HCT116 (cell line): ENCODE measurements around the gene AK5. TPM values are rescaled to one million over a fixed set of nuclear protein-coding genes. Genes with fewer than 3 reads are reported as not detected.

Experiments
- ATAC-seq: fragments of 200-7000 bp; cut with Tn5 transposase; 2 replicates; pipeline ENCODE4 v1.9.1; 2020; ENCODE audit warnings: mild to moderate bottlenecking, moderate library complexity
- BruUV-seq: library from RNA; stranded (reverse); fragments of 400-500 nt; replicated peaks from 2 replicates; lab custom pipeline; 2021; lab: Mats Ljungman, UMichigan
- CTCF ChIA-PET: fragments of 300-600 bp; sonication (Branson Sonifier 250); formaldehyde crosslinking; loops from one replicate; lab custom pipeline; 2021; ENCODE audit warnings: antibody characterized with exemption; lab: Charles Lee
- POLR2A ChIA-PET: fragments of 300-600, 350-600 bp; sonication (Branson Sonifier 250); formaldehyde crosslinking; loops from one replicate; lab custom pipeline; 2021; ENCODE audit warnings: antibody characterized with exemption; lab: Charles Lee
- RAD21 ChIA-PET, 2 experiments: fragments of 300-600 bp; sonication (Branson Sonifier 250); formaldehyde crosslinking; loops; one replicate each; lab custom pipeline; 2023; ENCODE audit warnings: low total read pairs in 2 of 2; ENCODE audit not compliant: uncharacterized antibody in 2 of 2, unreplicated experiment in 2 of 2, low non-redundant PET in 1 of 2; lab: Charles Lee
- DNase-seq: peaks from one replicate; pipeline ENCODE4 v3.0.0-alpha.2; 2010; ENCODE audit warnings: low read depth, low spot score
- H2AFZ ChIP-seq: fragments of 200-600 bp; shearing (Covaris generic), sonication (generic); 2 replicates; pipeline ENCODE4 v1.6.1; 2017; ENCODE audit warnings: low read depth, mixed run types, mixed read lengths, antibody characterized with exemption, low read length; ENCODE audit not compliant: poor library complexity, severe bottlenecking
- H3K27ac ChIP-seq: 2 replicates; pipeline ENCODE4 v1.5.1; 2012; ENCODE audit warnings: low read depth, low read length
- H3K27me3 ChIP-seq: fragments of 200-600 bp; sonication (generic); 2 replicates; pipeline ENCODE4 v1.6.1; 2016; ENCODE audit warnings: mixed run types, low read length, mixed read lengths; ENCODE audit not compliant: insufficient read depth
- H3K36me3 ChIP-seq, 2 experiments: fragments of 200-500 bp in 1 of 2; fragments of 200-600 bp in 1 of 2; sonication (Bioruptor generic) in 1 of 2; sonication (generic) in 1 of 2; 2 replicates each; pipeline versions ENCODE4 v1.5.1 to v1.6.1; 2014 to 2016; ENCODE audit warnings: low read length in 2 of 2, inconsistent platforms in 1 of 2, mixed read lengths in 1 of 2, mixed run types in 1 of 2; ENCODE audit not compliant: insufficient read depth in 2 of 2, control insufficient read depth in 1 of 2
- H3K4me1 ChIP-seq, 2 experiments: fragments of 200-600 bp in 1 of 2; sonication (generic) in 1 of 2; 2 replicates each; pipeline versions ENCODE4 v1.5.1 to v1.6.1; 2012 to 2017; ENCODE audit warnings: low read length in 2 of 2, inconsistent platforms in 1 of 2, mild to moderate bottlenecking in 1 of 2, mixed read lengths in 1 of 2, mixed run types in 1 of 2, moderate library complexity in 1 of 2; ENCODE audit not compliant: insufficient read depth in 2 of 2, control insufficient read depth in 1 of 2
- H3K4me2 ChIP-seq: fragments of 200-600 bp; sonication (generic); 2 replicates; pipeline ENCODE4 v1.6.1; 2017; ENCODE audit warnings: mixed run types, low read length, mixed read lengths
- H3K4me3 ChIP-seq, 2 experiments: fragments of 200-600 bp in 1 of 2; sonication (generic) in 1 of 2; replicated peaks in 1 of 2; 2 replicates each; pipeline ENCODE4 v1.5.1; 2011 to 2016; ENCODE audit warnings: low read length in 2 of 2, control low read depth in 1 of 2, low read depth in 1 of 2, mild to moderate bottlenecking in 1 of 2, mixed read lengths in 1 of 2, mixed run types in 1 of 2
- H3K79me2 ChIP-seq: fragments of 200-600 bp; sonication (generic); 2 replicates; pipeline ENCODE4 v1.6.1; 2017; ENCODE audit warnings: mild to moderate bottlenecking, mixed run types, low read length, moderate library complexity, mixed read lengths; ENCODE audit not compliant: insufficient read depth
- H3K9ac ChIP-seq: fragments of 200-600 bp; sonication (generic); 2 replicates; pipeline ENCODE4 v1.6.1; 2016; ENCODE audit warnings: low read length, mixed read lengths
- H3K9me2 ChIP-seq: fragments of 200-600 bp; sonication (generic), shearing (Covaris generic); 2 replicates; pipeline ENCODE4 v1.6.1; 2017; ENCODE audit warnings: mixed run types, mild to moderate bottlenecking, moderate library complexity; ENCODE audit not compliant: insufficient read depth
- H3K9me3 ChIP-seq, 2 experiments: fragments of 200-500 bp in 1 of 2; fragments of 200-600 bp in 1 of 2; sonication (Bioruptor generic) in 1 of 2; sonication (generic) in 1 of 2; 2 replicates each; pipeline ENCODE4 v1.6.1; 2014 to 2017; ENCODE audit warnings: low read length in 2 of 2, mixed read lengths in 2 of 2, inconsistent platforms in 1 of 2, low read depth in 1 of 2, mild to moderate bottlenecking in 1 of 2, mixed run types in 1 of 2, moderate library complexity in 1 of 2; ENCODE audit not compliant: control insufficient read depth in 1 of 2, insufficient read depth in 1 of 2
- H4K20me1 ChIP-seq: fragments of 200-600 bp; sonication (generic), shearing (Covaris generic); 2 replicates; pipeline ENCODE4 v1.6.1; 2017; ENCODE audit warnings: mixed run types, mild to moderate bottlenecking, moderate library complexity; ENCODE audit not compliant: insufficient read depth
- CBX3 ChIP-seq: IDR thresholded peaks from 2 replicates; pipeline ENCODE4 v1.6.1; 2012; ENCODE audit warnings: low read depth
- EGR1 ChIP-seq: IDR thresholded peaks from 2 replicates; pipeline ENCODE4 v1.6.1; 2012; ENCODE audit warnings: low read depth
- ELF1 ChIP-seq: IDR thresholded peaks from 2 replicates; pipeline ENCODE4 v1.6.1; 2012; ENCODE audit warnings: low read depth, borderline replicate concordance
- EZH2 ChIP-seq: fragments of 200-600 bp; sonication (generic); IDR thresholded peaks from 2 replicates; pipeline ENCODE4 v1.6.1; 2017; ENCODE audit warnings: antibody characterized with exemption, mixed run types
- EZH2phosphoT487 ChIP-seq: fragments of 200-600 bp; IDR thresholded peaks from 2 replicates; pipeline ENCODE4 v1.6.1; 2018; ENCODE audit warnings: antibody characterized with exemption, borderline replicate concordance
- FOSL1 ChIP-seq: IDR thresholded peaks from 2 replicates; pipeline ENCODE4 v1.6.1; 2012; ENCODE audit warnings: low read depth
- JUND ChIP-seq: IDR thresholded peaks from 2 replicates; pipeline ENCODE4 v1.6.1; 2012
- POLR2A ChIP-seq: IDR thresholded peaks from 2 replicates; pipeline ENCODE4 v1.7.0; 2011; ENCODE audit warnings: borderline replicate concordance; ENCODE audit not compliant: insufficient read depth, insufficient read length; ENCODE audit errors: extremely low read depth
- RAD21 ChIP-seq: IDR thresholded peaks from 2 replicates; pipeline ENCODE4 v1.6.1; 2012; ENCODE audit warnings: low read depth, mild to moderate bottlenecking
- SIN3A ChIP-seq: IDR thresholded peaks from 2 replicates; pipeline ENCODE4 v1.6.1; 2012; ENCODE audit warnings: low read depth
- TCF7L2 ChIP-seq: IDR thresholded peaks from 2 replicates; pipeline ENCODE4 v1.7.0; 2011; ENCODE audit warnings: borderline replicate concordance, inconsistent platforms; ENCODE audit not compliant: insufficient read depth, insufficient read length; ENCODE audit errors: extremely low read depth
- YY1 ChIP-seq: IDR thresholded peaks from 2 replicates; pipeline ENCODE4 v1.6.1; 2011; ENCODE audit warnings: low read length, low read depth, moderate library complexity, mild to moderate bottlenecking; ENCODE audit not compliant: insufficient replicate concordance; ENCODE audit errors: extremely low read depth
- ZNF274 ChIP-seq: fragments of 200-500 bp; sonication (Bioruptor generic); IDR thresholded peaks from 2 replicates; pipeline ENCODE4 v1.6.1; 2014; ENCODE audit warnings: mild to moderate bottlenecking, low read depth, low read length, inconsistent platforms
- intact Hi-C: fragments of 100-400 bp; cut with micrococcal nuclease; formaldehyde crosslinking; loops from 2 replicates; pipeline ENCODE4 v1.10.0; 2022
- total RNA-seq: library from RNA; stranded (reverse); gene quantifications from one replicate; pipeline ENCODE4 v1.2.1, GENCODE V29; 2021; ENCODE audit not compliant: unreplicated experiment
- TF ChIP-seq, protein P1 (sequence below), 3 experiments: fragments of 200-600 bp in 1 of 3; sonication (generic) in 1 of 3; IDR thresholded peaks in 2 of 3; conservative IDR thresholded peaks in 1 of 3; 2 replicates each; pipeline ENCODE4 v1.5.1; 2012 to 2017; ENCODE audit warnings: low read depth in 2 of 3, low read length in 2 of 3, antibody characterized with exemption in 1 of 3, borderline replicate concordance in 1 of 3, control low read depth in 1 of 3, mild to moderate bottlenecking in 1 of 3, mixed read lengths in 1 of 3, mixed run types in 1 of 3, moderate library complexity in 1 of 3; ENCODE audit not compliant: insufficient read depth in 1 of 3
- TF ChIP-seq, protein P2 (sequence below): IDR thresholded peaks from 2 replicates; pipeline ENCODE4 v1.6.1; 2011; ENCODE audit warnings: mild to moderate bottlenecking, low read length, moderate library complexity; ENCODE audit not compliant: insufficient replicate concordance; ENCODE audit errors: extremely low read depth
- TF ChIP-seq, protein P3 (sequence below): IDR thresholded peaks from 2 replicates; pipeline ENCODE4 v1.6.1; 2012

The AK5 gene
- total RNA-seq, 1 experiment from 2014 or later: 0.22 TPM

- H3K9me2 ChIP-seq: no peaks in the 10 kb centered on the region
- peaks cover 0 to 3% of the 10 kb centered on the region in 2 experiments; a peak in 2 of 4 replicates for H3K4me1 ChIP-seq
- H3K27ac ChIP-seq: no peak overlapping the region
- no peaks in the 10 kb centered on the region for H3K36me3 ChIP-seq
- H4K20me1 ChIP-seq: no peaks in the 10 kb centered on the region
- ChIA-PET RAD21 (no interaction called here), POLR2A (no interaction called here), CTCF (no interaction called here)
- TF ChIP-seq EZH2: no peak
- TF ChIP-seq, protein P1, sequence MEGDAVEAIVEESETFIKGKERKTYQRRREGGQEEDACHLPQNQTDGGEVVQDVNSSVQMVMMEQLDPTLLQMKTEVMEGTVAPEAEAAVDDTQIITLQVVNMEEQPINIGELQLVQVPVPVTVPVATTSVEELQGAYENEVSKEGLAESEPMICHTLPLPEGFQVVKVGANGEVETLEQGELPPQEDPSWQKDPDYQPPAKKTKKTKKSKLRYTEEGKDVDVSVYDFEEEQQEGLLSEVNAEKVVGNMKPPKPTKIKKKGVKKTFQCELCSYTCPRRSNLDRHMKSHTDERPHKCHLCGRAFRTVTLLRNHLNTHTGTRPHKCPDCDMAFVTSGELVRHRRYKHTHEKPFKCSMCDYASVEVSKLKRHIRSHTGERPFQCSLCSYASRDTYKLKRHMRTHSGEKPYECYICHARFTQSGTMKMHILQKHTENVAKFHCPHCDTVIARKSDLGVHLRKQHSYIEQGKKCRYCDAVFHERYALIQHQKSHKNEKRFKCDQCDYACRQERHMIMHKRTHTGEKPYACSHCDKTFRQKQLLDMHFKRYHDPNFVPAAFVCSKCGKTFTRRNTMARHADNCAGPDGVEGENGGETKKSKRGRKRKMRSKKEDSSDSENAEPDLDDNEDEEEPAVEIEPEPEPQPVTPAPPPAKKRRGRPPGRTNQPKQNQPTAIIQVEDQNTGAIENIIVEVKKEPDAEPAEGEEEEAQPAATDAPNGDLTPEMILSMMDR (IDR thresholded peaks at IDR 0.05 in 2 of 3, conservative IDR thresholded peaks at IDR 0.05 in 1 of 3; ENCODE audit: borderline replicate concordance in 1 of 3, insufficient read depth in 1 of 3, low read depth in 2 of 3, low read length in 2 of 3): no peak
- TF ChIP-seq YY1: no peak
- TF ChIP-seq JUND: no peak
- no peak for TF ChIP-seq SIN3A
- no peak overlapping the region for H3K9ac ChIP-seq
- no peaks in the 10 kb centered on the region for H3K27me3 ChIP-seq
- BruUV-seq: no TSS peak
- H3K79me2 ChIP-seq: no peaks in the 10 kb centered on the region
- DNase-seq: no peak
- no peak for ATAC-seq
- no peak overlapping the region for H3K4me3 ChIP-seq
- no peak overlapping the region for H3K4me2 ChIP-seq
- no peak overlapping the region for H2AFZ ChIP-seq
- intact Hi-C loops: no loop called here
- H3K9me3 ChIP-seq: no peaks in the 10 kb centered on the region
Measured at GRCh38 chr1:77342745-77343144, 60.9 kb downstream of the AK5 start.

GRCh38 chr1:77347646-77348045 lies 65.8 kb downstream of the AK5 start:
- intact Hi-C loops: no loop called here
- no peaks in the 10 kb centered on the region for H4K20me1 ChIP-seq
- no peak overlapping the region for H3K27ac ChIP-seq
- RAD21 ChIA-PET: no interaction called here
- H3K79me2 ChIP-seq: no peaks in the 10 kb centered on the region
- DNase-seq (peak; percentile 4), ATAC-seq (no peak; the same call in 1 of the 2 replicates)
- no peaks in the 10 kb centered on the region for H3K36me3 ChIP-seq
- CTCF ChIA-PET: no interaction called here
- no peaks in the 10 kb centered on the region for H3K9me2 ChIP-seq
- BruUV-seq: no TSS peak
- H3K9me3 ChIP-seq: no peaks in the 10 kb centered on the region
- H3K4me2 ChIP-seq: peak overlapping the region; percentile 12; the same call in 1 of the 2 replicates
- POLR2A ChIA-PET: no interaction called here
- peaks cover 0 to 5% of the 10 kb centered on the region in 2 experiments; a peak in 2 of 4 replicates for H3K4me1 ChIP-seq
- H2AFZ ChIP-seq: peak overlapping the region; percentile 41
- no peak overlapping the region for H3K9ac ChIP-seq
- no peaks in the 10 kb centered on the region for H3K27me3 ChIP-seq
- H3K4me3 ChIP-seq: no peak overlapping the region
- TF ChIP-seq JUND (no peak), YY1 (no peak), ZNF274 (no peak), ELF1 (no peak), EZH2phosphoT487 (no peak), EGR1 (no peak), CBX3 (no peak), EZH2 (no peak), TCF7L2 (no peak), POLR2A (no peak), FOSL1 (no peak), RAD21 (no peak)
- TF ChIP-seq, protein P2, sequence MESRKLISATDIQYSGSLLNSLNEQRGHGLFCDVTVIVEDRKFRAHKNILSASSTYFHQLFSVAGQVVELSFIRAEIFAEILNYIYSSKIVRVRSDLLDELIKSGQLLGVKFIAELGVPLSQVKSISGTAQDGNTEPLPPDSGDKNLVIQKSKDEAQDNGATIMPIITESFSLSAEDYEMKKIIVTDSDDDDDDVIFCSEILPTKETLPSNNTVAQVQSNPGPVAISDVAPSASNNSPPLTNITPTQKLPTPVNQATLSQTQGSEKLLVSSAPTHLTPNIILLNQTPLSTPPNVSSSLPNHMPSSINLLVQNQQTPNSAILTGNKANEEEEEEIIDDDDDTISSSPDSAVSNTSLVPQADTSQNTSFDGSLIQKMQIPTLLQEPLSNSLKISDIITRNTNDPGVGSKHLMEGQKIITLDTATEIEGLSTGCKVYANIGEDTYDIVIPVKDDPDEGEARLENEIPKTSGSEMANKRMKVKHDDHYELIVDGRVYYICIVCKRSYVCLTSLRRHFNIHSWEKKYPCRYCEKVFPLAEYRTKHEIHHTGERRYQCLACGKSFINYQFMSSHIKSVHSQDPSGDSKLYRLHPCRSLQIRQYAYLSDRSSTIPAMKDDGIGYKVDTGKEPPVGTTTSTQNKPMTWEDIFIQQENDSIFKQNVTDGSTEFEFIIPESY: no peak
- TF ChIP-seq, protein P3, sequence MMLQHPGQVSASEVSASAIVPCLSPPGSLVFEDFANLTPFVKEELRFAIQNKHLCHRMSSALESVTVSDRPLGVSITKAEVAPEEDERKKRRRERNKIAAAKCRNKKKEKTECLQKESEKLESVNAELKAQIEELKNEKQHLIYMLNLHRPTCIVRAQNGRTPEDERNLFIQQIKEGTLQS: no peak
